Nephron progenitor cell (in vitro differentiated cells): ENCODE data around the gene TMEM255B.

Source experiments
- DNase-seq: peaks from one replicate; pipeline ENCODE4 v3.0.0; 2021
- H3K27ac Mint-ChIP-seq: 2 replicates; pipeline ENCODE4 v1.8.0; 2021; ENCODE audit warnings: mild to moderate bottlenecking, moderate library complexity, mixed read lengths
- H3K27me3 Mint-ChIP-seq: 2 replicates; pipeline ENCODE4 v1.8.0; 2021; ENCODE audit warnings: mild to moderate bottlenecking, low read depth, mixed read lengths; ENCODE audit not compliant: poor library complexity
- H3K36me3 Mint-ChIP-seq: 2 replicates; pipeline ENCODE4 v1.8.0; 2021; ENCODE audit warnings: low read depth, mixed read lengths
- H3K4me1 Mint-ChIP-seq: 2 replicates; pipeline ENCODE4 v1.8.0; 2021; ENCODE audit warnings: mixed read lengths
- H3K4me3 Mint-ChIP-seq: 2 replicates; pipeline ENCODE4 v1.8.0; 2021; ENCODE audit warnings: mild to moderate bottlenecking, moderate library complexity, mixed read lengths
- H3K9me3 Mint-ChIP-seq: 2 replicates; pipeline ENCODE4 v1.8.0; 2021; ENCODE audit warnings: mild to moderate bottlenecking, moderate library complexity, mixed read lengths
- TF ChIP-seq, protein P1 (sequence below): fragments of 200-600 bp; sonication (generic); IDR thresholded peaks from 2 replicates; pipeline ENCODE4 v1.5.0; 2021; ENCODE audit warnings: antibody characterized with exemption

Gene TMEM255B

DNA sequence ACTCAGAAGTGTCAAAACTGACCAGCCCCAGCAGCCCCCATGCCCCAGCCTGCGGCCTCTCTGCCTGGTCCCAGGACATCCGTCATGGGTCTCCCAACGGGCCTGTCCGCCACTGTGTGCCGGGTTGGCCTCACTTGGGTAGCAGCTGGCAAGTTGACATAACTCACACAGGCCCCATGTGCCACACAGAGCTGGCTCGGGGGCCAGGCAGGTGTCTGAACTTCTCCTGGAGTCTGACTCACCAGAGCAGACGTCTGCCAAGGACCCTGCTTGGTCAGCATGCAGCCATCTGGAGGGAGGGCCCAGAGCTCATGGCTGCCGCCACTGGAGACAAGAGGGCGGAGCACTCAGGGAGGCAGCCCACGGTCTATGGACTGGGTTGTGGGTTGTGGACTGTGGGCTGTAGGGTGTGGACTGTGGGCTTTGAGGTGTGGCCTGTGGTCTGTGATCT, 32.0 kb upstream of the TMEM255B start:
- Mint-ChIP-seq H3K36me3 (no peaks in the 10 kb centered on the region), H3K9me3 (no peaks in the 10 kb centered on the region), H3K4me3 (no peak overlapping the region), H3K4me1 (peaks cover 9% of the 10 kb centered on the region), H3K27ac (no peak overlapping the region), H3K27me3 (peaks cover 11% of the 10 kb centered on the region)
- DNase-seq, result no peak
- TF ChIP-seq, protein P1, sequence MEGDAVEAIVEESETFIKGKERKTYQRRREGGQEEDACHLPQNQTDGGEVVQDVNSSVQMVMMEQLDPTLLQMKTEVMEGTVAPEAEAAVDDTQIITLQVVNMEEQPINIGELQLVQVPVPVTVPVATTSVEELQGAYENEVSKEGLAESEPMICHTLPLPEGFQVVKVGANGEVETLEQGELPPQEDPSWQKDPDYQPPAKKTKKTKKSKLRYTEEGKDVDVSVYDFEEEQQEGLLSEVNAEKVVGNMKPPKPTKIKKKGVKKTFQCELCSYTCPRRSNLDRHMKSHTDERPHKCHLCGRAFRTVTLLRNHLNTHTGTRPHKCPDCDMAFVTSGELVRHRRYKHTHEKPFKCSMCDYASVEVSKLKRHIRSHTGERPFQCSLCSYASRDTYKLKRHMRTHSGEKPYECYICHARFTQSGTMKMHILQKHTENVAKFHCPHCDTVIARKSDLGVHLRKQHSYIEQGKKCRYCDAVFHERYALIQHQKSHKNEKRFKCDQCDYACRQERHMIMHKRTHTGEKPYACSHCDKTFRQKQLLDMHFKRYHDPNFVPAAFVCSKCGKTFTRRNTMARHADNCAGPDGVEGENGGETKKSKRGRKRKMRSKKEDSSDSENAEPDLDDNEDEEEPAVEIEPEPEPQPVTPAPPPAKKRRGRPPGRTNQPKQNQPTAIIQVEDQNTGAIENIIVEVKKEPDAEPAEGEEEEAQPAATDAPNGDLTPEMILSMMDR, result no peak

DNA sequence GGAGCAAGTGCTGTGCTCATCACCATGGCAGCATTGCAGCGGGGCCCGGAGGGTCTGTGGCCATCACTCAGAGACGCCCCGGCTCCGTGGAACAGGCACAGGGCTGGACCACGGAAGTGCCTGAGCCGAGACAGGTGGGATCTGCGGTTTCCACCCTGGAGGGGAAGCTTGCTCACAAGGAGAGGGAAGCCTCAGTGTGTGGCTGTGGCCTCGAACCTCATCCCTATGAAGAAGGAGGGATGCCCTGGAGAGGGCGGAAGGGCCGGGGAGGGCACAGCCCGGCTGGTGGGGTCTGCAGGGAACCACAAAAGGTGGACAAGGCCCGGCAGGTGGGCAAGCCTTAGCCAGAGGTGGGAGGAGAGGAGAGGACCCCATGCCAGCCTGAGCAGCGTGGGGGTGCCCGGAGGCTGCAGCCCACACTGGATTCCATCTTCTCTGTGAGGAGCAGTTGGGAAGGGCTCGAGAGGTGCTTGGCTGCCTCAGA, 30.4 kb upstream of the TMEM255B start:
- H3K4me3 Mint-ChIP-seq, result no peak overlapping the region
- no peak for DNase-seq
- peaks cover 4% of the 10 kb centered on the region for H3K4me1 Mint-ChIP-seq
- TF ChIP-seq, protein P1, result no peak
- no peak overlapping the region for H3K27ac Mint-ChIP-seq
- H3K9me3 Mint-ChIP-seq, result no peaks in the 10 kb centered on the region
- H3K27me3 Mint-ChIP-seq, result peaks cover 11% of the 10 kb centered on the region
- H3K36me3 Mint-ChIP-seq, result no peaks in the 10 kb centered on the region

DNA sequence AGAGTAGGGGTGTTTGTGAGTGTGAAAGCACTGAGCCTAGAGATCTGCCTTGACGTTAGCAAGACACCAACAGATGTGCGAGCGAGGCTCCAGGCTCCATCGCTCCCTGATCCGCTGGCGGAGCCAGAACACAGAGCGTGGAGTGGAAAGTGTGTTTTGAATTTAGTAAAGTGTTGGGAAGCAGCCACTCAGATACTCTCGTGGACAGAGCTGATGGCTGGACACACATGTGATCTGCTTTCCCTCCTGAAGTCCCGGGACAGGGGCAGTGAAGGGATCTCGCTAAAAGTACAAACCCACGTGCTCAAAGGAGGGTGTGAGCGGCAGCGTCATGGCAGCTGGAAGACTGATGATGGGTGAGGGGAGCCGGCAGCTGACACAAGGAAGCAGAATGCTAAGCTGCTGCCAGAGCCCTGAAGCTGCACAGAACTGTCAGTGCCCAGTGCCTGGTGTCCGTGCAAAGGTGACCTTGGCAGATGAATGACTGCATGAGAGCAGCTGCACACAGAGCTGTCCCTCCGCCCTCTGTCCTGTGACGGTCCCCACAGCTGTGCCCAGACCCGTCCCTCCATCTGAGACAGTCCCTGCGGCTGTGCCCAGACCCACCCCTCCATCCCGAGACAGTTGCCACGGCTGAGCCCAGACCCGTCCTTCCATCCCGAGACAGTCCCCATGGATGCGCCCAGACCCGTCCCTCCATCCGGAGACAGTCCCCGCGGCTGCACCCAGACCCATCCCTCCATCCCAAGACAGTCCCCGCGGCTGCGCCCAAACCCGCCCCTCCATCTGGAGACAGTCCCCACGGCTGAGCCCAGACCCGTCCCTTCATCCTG, 29.6 kb upstream of the TMEM255B start:
- no peak for DNase-seq
- H3K4me1 Mint-ChIP-seq, result peaks cover 3% of the 10 kb centered on the region
- H3K27ac Mint-ChIP-seq, result no peak overlapping the region
- H3K4me3 Mint-ChIP-seq, result no peak overlapping the region
- H3K36me3 Mint-ChIP-seq, result no peaks in the 10 kb centered on the region
- TF ChIP-seq, protein P1, result no peak
- H3K27me3 Mint-ChIP-seq, result peaks cover 11% of the 10 kb centered on the region
- H3K9me3 Mint-ChIP-seq, result no peaks in the 10 kb centered on the region

DNA sequence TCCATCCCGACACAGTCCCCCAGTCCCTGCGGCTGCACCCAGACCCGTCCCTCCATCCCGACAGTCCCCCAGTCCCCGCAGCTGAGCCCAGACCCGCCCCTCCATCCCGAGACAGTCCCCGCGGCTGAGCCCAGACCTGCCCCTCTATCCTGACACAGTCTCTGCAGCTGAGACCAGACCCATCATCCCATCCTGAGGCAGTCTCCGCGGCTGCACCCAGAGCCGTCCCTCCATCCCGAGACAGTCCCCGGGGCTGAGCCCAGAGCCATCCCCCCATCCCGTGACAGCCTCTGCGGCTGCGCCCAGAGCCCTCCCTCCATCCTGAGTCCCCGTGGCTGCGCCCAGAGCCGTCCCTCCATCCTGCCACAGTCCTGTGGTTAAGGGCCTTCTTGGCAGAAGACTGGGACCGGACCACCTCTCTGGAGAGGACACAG, 28.8 kb upstream of the TMEM255B start:
- TF ChIP-seq, protein P1, result no peak
- H3K4me3 Mint-ChIP-seq, result no peak overlapping the region
- peaks cover 12% of the 10 kb centered on the region for H3K27me3 Mint-ChIP-seq
- no peak overlapping the region for H3K27ac Mint-ChIP-seq
- H3K4me1 Mint-ChIP-seq, result no peaks in the 10 kb centered on the region
- no peaks in the 10 kb centered on the region for H3K36me3 Mint-ChIP-seq
- H3K9me3 Mint-ChIP-seq, result no peaks in the 10 kb centered on the region
- DNase-seq, result no peak

DNA sequence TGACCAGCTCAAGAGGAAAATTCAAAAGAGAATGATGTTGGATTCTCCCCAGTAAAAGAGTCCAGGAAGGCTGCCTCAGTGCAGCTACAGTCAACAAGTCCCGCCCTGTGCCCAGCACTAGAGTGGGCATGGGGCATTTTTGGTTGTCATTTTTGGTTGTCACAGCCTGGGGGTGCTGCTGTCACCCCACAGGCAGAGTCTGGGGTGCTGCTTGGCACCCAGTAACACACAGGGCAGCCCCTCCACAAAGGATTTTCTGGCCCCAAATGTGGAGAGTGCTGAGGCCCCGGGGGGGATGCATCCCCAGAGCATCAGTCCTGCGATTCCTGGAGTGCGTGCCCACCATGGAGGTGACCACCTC, 28.2 kb upstream of the TMEM255B start:
- no peak overlapping the region for H3K27ac Mint-ChIP-seq
- TF ChIP-seq, protein P1, result no peak
- H3K4me3 Mint-ChIP-seq, result no peak overlapping the region
- DNase-seq, result no peak
- H3K36me3 Mint-ChIP-seq, result no peaks in the 10 kb centered on the region
- H3K4me1 Mint-ChIP-seq, result no peaks in the 10 kb centered on the region
- no peaks in the 10 kb centered on the region for H3K9me3 Mint-ChIP-seq
- H3K27me3 Mint-ChIP-seq, result peaks cover 12% of the 10 kb centered on the region
